GM23338 (cell line): Measurements from ENCODE around the gene ASTL.

ENCODE experiments used
- CREB1 ChIP-seq: fragments of 250-450 bp; sonication (Bioruptor Pico); IDR thresholded peaks from 2 replicates; pipeline ENCODE4 v1.5.0; 2020; ENCODE audit warnings: low read depth, mild to moderate bottlenecking, moderate library complexity
- EZH2 ChIP-seq: fragments of 200-600 bp; sonication (generic); IDR thresholded peaks from one replicate; pipeline ENCODE4 v1.8.0; 2017; ENCODE audit warnings: antibody characterized with exemption, mild to moderate bottlenecking, low read depth; ENCODE audit not compliant: unreplicated experiment
- EZH2phosphoT487 ChIP-seq: fragments of 200-600 bp; sonication (generic); IDR thresholded peaks from one replicate; pipeline ENCODE4 v1.8.1; 2018; ENCODE audit warnings: antibody characterized with exemption; ENCODE audit not compliant: unreplicated experiment
- JUNB ChIP-seq: IDR thresholded peaks from one replicate; pipeline ENCODE4 v1.6.1; 2016; ENCODE audit warnings: antibody characterized with exemption; ENCODE audit not compliant: unreplicated experiment
- NANOG ChIP-seq: IDR thresholded peaks from 2 replicates; pipeline ENCODE4 v1.6.1; 2016; ENCODE audit warnings: antibody characterized with exemption, borderline replicate concordance
- POLR2AphosphoS5 ChIP-seq: IDR thresholded peaks from 2 replicates; pipeline ENCODE4 v1.6.1; 2016; ENCODE audit warnings: antibody characterized with exemption, low read depth
- ZNF331 ChIP-seq: fragments of 250-450 bp; sonication (Bioruptor Pico); IDR thresholded peaks from 2 replicates; pipeline ENCODE4 v1.5.0; 2020; ENCODE audit warnings: low read depth, mild to moderate bottlenecking, moderate library complexity
- TF ChIP-seq, protein P1 (sequence below), 2 experiments: fragments of 200-600 bp in 1 of 2; sonication (generic) in 1 of 2; conservative IDR thresholded peaks; 2 replicates each; pipeline versions ENCODE4 v1.5.1 to v1.6.1; 2016 to 2017; ENCODE audit warnings: antibody characterized with exemption in 2 of 2, low read depth in 2 of 2, mild to moderate bottlenecking in 2 of 2, moderate library complexity in 1 of 2
- TF ChIP-seq, protein P2 (sequence below): IDR thresholded peaks from one replicate; pipeline ENCODE4 v1.6.1; 2018; ENCODE audit warnings: antibody characterized with exemption; ENCODE audit not compliant: unreplicated experiment

DNA sequence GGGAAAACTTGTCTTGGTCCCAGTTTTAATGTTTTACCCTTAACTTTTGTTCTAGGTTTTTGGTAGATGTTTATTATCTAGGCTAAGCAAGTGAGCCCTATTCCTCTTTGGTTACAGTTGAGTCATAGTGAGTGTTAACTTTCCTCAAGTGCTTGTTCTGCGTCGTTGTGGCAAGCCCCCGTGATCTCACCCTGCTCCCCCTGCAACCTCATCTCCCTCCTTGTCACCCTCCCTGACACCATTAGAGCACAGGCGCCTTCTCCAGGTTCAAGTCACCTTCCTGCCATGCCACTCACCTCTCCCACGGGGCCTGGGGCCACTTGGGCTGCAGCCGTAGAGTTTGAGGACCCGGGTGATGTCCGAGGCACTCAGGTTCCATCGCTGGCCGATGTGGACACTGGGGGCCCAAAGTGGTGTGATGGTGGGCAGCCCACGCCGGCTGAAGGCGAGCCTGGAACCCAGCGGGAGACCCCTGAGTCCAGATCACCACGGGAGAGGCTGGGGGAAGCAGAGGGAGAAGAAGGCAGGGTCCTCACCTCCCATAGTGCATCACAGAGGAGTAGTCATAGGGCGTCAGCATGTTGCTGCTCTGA is 8.7 kb downstream of the ASTL start:
- no peak for TF ChIP-seq EZH2
- TF ChIP-seq, protein P1, sequence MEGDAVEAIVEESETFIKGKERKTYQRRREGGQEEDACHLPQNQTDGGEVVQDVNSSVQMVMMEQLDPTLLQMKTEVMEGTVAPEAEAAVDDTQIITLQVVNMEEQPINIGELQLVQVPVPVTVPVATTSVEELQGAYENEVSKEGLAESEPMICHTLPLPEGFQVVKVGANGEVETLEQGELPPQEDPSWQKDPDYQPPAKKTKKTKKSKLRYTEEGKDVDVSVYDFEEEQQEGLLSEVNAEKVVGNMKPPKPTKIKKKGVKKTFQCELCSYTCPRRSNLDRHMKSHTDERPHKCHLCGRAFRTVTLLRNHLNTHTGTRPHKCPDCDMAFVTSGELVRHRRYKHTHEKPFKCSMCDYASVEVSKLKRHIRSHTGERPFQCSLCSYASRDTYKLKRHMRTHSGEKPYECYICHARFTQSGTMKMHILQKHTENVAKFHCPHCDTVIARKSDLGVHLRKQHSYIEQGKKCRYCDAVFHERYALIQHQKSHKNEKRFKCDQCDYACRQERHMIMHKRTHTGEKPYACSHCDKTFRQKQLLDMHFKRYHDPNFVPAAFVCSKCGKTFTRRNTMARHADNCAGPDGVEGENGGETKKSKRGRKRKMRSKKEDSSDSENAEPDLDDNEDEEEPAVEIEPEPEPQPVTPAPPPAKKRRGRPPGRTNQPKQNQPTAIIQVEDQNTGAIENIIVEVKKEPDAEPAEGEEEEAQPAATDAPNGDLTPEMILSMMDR (conservative IDR thresholded peaks at IDR 0.05; ENCODE audit: low read depth in 2 of 2): no peak
- TF ChIP-seq CREB1 (CRISPR knock-in tag): no peak
- no peak for TF ChIP-seq POLR2AphosphoS5
- TF ChIP-seq, protein P2, sequence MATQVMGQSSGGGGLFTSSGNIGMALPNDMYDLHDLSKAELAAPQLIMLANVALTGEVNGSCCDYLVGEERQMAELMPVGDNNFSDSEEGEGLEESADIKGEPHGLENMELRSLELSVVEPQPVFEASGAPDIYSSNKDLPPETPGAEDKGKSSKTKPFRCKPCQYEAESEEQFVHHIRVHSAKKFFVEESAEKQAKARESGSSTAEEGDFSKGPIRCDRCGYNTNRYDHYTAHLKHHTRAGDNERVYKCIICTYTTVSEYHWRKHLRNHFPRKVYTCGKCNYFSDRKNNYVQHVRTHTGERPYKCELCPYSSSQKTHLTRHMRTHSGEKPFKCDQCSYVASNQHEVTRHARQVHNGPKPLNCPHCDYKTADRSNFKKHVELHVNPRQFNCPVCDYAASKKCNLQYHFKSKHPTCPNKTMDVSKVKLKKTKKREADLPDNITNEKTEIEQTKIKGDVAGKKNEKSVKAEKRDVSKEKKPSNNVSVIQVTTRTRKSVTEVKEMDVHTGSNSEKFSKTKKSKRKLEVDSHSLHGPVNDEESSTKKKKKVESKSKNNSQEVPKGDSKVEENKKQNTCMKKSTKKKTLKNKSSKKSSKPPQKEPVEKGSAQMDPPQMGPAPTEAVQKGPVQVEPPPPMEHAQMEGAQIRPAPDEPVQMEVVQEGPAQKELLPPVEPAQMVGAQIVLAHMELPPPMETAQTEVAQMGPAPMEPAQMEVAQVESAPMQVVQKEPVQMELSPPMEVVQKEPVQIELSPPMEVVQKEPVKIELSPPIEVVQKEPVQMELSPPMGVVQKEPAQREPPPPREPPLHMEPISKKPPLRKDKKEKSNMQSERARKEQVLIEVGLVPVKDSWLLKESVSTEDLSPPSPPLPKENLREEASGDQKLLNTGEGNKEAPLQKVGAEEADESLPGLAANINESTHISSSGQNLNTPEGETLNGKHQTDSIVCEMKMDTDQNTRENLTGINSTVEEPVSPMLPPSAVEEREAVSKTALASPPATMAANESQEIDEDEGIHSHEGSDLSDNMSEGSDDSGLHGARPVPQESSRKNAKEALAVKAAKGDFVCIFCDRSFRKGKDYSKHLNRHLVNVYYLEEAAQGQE: no peak
- no peak for TF ChIP-seq JUNB
- no peak for TF ChIP-seq NANOG
- TF ChIP-seq ZNF331 (CRISPR knock-in tag): no peak
- no peak for TF ChIP-seq EZH2phosphoT487
